Amniotic epithelial cell (primary cell): Measurements from ENCODE around the gene TES.

Experiments
- DNase-seq: peaks from one replicate; pipeline ENCODE4 v3.0.0-alpha.2; 2010; ENCODE audit warnings: low read depth

The TES gene

DNA sequence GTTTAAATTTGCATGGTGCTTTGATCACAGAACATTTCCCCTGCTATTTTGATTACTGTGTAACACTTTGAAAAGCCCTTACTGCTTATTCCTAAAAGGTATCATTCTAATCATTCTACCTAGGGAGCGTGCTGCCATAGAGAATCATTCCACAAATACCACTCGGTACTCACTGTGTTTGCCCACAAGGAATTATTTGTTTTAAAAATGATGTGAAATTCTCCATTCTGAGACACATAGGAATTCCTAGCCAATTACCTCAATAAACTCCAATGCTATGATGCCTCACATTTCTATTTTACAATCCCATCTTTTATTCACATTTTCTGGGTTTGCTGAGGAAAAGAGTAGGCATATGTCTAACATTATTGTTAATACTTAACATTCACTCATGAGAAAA lies 16.2 kb upstream of the TES start:
- DNase-seq = peak; percentile 42

DNA sequence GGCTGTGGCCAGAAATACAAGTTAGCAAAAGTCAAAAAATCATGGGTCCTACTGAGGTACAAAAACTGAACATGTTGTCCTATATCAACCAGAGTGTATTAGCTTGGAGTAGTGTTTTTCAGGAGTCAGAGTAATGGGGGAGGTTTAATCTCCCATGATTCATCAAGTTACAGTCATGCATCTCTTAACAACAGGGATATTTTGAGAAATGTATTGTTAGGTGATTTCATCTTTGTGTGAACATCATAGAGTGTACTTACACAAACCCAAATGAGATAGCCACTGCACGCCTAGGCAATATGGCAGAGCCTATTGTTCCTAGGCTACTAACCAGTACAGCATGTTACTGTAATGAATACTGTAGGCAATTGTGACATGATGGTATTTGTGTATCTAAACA lies 14.9 kb upstream of the TES start:
- DNase-seq = peak; percentile 90

DNA sequence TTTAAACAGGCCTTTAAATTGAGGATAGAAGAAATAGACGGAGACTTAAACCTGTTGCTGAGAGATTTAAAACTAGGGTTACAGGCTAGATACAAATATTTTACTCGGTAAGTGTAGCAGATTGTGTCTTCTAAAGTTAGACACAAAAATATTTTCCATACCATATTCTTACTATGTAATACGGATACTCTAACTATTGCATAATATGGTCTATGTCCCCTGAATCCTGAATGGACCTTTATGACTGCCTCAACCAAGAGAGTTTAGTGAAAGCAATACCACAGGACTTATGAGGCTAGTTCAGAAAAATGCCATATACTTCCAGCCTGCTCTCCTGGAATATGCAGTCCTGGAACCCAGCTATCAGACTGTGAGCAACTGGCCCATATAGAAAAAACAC lies 13.4 kb upstream of the TES start:
- no peak for DNase-seq

DNA sequence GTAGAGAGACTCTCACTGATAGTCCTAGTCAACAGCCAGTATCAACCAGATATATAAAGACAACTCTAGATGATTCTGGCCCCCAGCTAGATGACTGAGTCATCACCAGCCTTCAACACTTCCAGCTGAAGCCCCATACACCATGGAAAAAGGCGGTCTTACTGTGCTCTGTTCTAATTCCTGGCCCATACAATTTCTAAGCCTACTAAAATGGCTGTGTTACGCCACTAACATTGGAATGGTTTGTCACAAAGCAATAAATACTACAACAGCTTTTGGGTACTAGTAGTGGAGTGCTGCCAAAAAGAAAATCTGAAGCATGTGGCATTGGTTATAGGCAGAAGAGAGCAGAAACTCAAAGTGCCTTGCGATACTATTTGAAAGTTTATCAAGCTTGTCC lies 13.0 kb upstream of the TES start:
- no peak for DNase-seq

DNA sequence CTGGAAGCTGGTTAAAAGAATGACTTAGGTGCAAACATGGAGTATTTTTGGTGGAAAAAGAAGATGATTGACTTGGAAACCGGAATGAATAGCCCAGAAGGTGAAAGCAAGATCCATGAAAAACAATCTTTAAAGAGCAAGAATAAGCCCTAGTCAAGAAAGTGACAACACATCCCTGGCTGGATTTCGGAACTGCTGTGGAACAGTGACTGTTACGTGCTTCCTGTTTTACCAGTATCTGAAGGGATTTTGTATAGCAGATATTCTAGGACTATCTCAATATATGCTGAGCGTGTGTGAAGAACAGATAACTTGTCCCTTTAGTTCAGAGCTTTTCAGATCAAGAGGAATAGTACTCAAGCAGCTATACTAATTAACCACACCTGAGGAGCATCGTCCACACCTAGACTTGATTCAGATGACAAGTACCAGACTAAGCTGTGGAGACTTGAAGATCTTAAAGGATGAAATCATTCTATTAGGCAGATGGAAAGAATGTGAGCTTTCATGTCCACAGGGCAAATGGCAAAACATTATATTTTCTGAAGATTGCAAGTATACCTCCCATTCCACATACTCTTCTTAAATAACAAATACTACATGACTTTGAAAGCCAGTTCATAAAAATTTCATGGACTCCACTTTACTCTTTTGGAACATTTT lies 11.5 kb upstream of the TES start:
- DNase-seq = no peak

DNA sequence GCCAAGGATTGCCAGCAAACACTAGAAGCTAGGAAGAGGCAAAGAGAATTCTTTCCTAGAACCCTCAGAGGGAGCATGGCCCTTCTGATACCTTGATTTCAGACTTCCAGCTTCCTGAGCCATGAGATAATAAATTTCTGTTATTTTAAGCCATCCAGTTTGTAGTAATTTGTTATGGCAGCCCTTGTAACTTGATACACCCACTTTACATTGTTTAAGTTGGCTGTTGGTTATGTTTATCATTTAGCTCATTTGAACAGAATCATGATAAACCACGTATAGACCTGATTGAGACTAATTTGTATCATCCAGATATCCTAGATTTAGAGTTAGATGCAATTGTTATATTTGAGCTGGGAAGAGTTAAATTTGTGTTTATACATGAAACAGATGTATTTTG lies 9.4 kb upstream of the TES start:
- no peak for DNase-seq

DNA sequence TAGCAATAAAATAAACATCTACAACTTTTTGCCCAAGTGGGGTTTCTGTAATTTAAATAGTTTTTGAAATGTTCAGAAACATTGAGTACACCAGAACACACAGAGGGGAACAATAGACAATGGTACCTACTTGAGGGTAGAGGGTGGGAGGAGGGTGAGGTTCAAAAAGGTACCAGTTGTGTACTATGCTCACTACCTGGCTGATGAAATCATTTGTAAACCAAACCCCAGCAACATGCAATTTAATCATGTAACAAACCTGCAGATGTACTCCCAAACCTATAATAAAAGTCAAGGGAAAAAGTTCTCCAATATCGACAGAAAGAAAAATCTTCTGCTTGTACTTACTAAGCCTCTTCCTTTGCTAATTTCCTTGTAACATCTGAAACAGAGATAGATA lies 4.2 kb upstream of the TES start:
- no peak for DNase-seq

DNA sequence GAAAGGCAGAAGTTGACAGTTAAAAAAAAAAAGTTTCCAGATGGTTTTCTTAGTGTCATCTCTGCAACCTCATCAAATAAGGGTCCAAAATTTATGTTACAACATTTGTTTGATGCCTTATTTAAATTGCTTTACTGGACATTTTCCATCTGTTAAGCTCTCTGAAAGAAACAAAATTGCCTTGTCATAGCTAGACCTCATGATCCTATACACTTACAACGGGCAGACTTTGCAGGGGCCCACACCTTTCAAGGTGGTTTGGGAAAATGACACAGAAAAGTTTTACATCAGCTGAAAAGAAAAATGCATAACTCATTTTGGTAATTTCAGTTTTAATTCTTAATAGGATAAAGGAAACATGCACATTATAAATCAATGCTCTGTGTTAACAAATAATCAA lies 1.4 kb upstream of the TES start:
- DNase-seq = no peak

DNA sequence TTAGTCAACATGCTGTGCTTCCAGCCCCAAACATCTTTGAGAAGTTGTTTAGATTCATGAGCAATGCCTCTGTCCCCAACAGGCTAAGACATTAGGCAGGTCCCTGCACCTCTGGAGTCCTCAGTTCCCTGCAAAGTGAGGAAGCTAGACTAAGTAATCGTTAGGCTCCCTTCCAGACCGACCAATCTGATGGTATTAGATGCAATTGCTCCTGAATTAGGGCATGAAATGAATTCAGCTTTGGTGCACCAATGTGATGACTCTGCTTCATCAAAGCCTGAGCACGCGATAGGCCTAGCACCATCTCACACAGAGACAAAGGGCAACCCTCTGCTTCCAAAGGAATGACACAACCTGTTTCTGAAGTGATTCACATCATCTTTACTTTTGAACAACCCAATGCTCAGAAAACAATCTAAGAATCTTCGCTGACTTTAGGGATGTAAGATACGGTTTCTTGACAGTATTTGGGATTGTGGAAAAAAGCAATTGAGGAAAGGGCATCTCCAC lies 723 bp upstream of the TES start:
- DNase-seq = no peak

DNA sequence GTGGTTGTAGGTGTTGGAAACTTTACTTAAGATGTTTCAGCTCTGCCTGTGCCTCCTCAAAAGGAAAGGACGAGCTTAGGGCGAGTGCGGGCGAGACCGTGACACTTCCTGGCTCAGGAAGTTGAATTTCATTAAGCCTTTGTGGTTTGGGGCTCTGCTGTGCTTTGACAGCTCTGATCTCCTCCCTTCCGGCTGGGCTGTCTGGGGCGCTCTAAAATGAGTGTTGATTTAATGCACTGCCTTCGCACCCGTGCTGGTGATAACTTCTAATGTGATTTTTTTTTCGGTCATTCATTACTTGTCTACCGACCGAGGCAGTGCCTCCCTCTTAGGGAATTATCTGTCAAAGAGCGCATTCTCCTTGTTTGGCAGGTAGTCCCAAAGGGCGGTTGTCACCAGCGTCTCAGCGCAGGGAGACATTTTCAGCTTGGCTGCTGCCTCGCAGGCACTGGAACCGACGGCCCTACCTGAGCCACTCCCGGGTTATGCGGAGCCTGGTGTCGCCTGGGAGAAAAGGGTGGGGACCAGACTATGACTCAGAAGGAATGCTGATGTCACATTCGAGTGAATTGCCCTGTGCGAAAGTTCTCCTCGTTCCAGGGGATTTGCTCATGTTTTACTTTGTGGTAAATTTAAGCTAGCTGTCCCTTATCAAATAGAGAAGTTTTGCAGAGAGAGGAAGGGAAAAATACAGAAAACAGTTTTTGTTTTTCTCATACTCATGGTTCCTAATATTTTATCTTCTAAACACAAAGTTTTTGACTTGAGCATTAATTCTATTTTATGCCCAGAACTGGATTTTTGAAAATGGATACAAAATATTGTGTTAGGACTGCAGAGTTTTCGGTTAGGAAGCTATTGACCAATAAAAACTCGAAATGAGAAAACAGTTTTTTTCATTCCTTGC lies 920 bp downstream of the TES start:
- DNase-seq = peak; percentile 77

DNA sequence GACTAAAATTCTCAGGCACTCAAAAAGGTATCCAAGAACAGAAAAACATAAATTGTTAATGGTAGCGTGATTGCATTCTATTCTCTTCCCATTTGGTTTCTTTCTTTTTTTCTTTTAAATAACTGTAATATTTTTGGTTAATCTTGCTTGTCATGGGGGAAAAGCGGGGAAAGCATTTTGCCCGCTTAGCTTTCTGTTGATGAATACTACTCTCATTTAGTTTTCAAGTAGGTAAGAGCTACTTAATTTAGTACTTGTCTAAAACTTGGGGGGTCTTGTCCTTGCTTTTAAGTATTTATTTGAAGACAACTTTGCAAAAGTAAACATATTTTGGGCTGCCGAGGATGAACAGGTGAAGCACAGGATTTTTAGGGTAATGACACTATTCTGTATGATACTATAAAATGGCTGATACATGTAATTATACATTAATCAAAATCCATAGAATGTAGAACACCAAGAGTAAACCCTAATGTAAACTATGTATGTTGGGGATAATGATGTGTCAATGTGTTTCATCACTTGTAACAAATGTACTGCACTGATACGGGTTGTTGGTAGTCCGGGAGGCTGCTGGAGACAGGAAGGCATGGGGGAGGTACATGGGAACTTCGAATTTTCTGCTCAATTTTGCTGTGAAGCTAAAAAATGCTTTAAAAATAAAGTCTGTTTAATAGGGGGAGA lies 1.7 kb downstream of the TES start:
- peak; percentile 58 for DNase-seq

DNA sequence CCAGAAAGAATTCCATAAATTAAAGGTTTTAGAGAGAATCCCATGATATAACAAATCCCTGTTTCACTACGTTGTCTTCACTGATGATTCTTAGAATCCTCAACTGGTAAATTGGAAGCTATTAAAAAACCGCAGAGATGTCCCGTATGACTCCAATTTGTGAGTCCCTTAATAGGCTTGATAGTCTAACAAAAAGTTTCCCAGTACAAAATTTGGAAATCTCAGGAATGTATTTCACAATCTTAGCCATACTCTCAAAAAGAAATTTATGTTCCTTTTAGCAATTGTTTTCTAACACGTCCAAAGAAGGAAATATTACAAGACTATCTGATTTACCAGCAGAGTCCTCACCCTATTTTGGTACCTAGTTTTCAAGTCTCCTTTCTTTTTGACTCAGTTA lies 2.5 kb downstream of the TES start:
- DNase-seq = peak; percentile 87

DNA sequence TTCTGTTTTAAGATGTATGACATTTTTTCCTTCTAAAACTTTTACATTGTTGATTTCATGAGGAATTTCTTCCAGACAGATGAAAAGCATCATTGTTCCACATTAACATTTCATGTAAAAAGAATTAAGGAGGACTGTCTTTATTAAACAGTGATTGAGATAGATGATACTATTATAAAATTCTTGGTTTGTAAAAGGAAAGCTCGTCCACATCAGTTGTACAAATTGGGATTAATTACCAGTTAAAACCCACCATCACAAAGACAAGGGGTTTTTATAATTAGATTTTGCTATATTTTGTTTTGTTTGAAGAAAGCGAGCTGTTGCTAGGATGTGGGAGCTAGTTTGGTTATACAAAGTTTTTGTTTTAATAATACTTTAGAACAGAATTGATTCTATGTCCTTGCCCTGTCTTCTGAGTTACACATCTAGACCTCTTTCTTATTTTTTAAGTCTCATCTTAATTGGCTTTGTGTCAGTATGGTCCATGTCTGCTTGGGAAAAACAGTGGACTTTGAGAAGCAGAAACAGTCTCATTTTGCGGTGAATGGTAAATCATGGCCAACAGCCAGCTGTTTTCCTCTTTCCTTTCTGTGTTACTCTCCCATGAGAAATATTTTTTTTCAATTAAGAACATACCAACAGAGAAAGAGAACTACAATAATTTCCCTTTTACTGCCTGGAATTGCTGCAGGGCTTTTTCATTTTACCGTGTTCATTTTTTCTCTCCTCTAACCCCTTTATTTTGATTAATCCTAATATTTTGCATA lies 3.2 kb downstream of the TES start:
- DNase-seq = peak; percentile 69

DNA sequence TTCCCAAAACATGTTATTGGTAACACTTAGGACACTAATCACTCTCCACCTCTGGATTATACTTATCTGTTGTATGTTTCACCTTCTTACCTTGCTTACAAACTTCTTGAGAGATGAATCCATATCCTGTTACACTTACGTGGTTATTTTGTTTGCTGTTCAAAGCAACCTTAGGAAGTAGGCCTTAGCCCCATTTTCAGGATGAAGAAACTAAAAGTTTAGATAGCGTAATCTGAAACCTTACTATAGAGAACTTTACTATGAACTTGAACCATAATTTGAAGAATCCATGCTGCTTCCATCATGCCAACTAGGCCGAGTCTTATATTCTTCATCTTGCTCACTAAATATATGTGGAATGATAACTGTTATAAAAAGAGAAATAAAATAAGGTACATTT lies 4.6 kb downstream of the TES start:
- no peak for DNase-seq

DNA sequence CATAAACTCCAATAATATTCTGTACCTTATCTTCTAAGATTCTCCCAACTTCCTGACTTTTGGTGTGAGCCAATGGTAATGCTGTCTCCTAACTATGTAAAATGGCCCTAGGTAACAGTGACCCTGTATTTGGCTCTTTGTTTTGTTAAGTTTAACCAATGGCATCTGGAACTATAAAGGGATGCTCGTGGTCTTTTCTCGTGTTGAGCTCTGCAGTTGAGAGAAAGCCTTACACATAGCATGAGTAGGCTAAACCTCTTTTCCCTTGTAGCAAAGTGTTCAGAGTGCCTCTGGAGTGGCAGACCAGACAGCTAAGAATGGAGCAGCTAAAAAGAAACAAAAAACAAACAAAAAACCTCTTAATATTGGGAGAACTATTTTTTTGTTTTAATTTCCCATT lies 5.2 kb downstream of the TES start:
- no peak for DNase-seq

DNA sequence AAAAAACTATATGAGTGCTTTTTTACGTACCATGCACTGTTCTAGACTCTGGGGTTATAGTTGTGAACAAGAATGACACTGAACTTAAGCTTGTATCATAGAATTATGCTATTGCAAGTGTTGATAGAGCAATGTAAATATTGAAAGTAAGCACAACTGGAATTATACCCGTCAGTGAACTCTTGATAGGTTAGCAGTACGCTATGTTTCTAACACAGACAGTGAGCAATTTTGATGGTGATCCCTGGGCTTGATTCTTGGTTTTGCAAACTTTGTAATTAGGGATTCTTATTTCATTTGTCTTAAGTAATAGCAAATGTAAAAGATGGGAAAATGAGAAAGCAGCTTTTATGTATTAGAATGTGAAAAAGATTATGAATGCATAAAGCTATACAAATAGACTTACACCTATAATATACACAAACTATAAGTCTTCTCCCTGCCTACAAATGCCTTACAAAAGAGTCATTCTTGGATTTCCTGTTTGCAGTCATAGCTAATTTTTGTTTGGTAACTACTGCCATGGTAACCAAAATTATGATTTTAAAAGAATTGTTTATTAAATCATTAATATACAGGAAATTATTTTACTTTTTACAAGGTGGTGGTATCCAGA lies 6.7 kb downstream of the TES start:
- DNase-seq = peak; percentile 62

DNA sequence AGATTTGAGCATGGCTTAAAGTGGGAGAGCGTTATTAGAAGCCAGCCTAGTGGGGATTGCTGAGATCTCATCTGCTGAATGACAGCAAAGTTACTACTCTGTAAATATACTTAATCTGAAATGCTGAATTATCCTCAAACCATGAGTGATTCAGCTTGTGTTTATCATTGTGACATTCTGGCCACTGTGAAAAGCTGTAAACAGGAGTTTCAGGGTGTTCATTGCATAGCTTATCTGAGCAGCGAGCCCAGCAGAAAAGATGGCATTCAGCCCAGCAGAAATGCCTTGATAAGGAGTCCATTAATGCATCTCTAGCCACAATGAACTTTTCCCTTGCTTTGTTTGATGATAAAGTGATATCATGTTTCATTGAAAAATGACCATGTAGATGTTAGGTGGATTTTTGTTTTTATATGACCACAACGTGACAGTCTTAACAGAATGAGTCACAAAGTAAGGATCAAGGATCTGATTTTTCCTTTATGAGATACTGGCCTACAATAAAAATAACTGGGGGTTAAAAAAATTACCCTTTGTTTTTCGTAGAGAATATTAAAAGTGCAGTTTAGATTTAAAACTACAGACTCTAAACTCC lies 7.8 kb downstream of the TES start:
- peak; percentile 99 for DNase-seq

DNA sequence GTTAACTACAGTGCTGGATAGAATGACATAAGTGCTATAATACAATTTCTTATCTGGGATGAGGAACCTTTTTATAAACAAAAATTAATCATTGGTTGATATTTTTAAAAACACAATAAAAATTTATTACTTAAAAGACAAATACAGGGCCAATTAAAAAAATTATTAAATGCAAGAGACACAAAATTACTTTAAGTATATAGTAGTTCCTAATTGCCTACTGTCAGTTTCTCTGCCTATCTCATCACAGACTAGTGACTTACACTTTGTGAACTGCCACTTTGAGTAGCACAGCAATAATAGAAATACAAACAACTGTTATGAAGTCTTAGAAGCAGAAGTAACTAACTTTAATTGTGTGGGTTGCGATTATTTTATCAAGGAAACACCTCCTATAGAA lies 8.4 kb downstream of the TES start:
- no peak for DNase-seq

DNA sequence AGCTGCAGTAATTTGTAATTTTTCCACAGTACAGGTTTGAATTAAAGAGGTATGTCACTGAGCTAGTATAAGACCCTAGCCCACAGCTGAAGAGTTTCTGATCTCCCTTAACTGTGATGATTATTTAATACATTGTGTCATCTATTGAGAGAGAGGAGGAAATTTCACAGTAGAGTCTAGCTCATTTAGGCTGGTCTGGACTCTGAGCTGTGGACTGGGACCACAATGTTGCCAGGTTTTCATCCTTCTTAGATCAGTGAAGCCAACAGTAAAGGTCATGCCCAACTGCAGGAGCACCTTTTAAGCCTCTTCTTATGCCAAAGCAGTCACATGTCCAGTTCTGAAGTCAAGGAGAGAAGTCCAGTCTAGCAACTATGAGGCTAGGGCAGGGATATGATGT lies 8.9 kb downstream of the TES start:
- DNase-seq = no peak

DNA sequence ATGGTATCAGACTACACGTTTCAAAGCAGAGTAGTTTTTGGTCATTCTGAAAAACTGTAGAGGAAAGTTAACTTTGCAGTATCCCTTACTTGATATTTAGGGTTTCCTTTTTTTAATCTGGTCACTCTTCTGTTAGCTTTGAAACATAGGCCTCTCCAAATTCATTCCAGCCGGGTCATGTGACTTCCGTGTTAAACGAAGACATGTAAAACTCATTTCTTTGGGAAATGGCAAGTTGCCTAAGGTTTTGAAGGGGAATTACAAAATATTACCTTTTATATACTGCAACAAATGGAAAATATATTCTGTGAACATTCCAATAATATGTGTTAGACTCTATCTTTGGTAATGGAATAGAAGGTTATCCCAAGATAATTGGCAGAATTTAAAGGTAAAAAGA lies 9.5 kb downstream of the TES start:
- no peak for DNase-seq

DNA sequence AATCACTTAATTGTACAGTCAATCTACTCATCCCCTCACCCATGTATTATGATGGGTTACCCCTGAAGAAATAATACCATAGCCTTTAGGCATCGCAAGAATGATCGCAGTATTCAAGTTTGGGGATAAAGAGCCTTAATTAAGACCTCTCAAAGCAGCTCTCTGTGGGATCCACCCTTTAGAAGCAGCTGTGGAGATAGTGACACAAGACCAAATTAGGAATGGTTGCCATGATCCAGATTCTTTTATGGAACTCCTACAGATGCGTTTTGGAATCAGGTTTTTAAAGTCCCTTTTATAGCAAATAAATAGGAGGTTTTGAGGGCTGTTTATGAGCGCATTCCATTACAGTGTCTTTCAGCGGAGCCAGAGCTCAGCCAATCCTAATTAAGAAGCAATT lies 12.2 kb downstream of the TES start:
- DNase-seq = no peak
